Measurements from ENCODE around the gene TNIK. TPM values are rescaled to one million over a fixed set of nuclear protein-coding genes. Genes with fewer than 3 reads are reported as not detected.

Gene TNIK
- total RNA-seq, 1 donor from 2014 or later, result 17.0 TPM

- no peak for DNase-seq (ENCODE audit: low read depth)
- no peak for TF ChIP-seq CTCF (IDR thresholded peaks at IDR 0.05; ENCODE audit: insufficient read depth, low read length, poor library complexity, severe bottlenecking)
- H3K4me3 ChIP-seq (ENCODE audit: low read depth, low read length), result no peak within 1 kb of the TSS
- H3K36me3 ChIP-seq (ENCODE audit: control insufficient read depth, insufficient read depth, low read length), result no peaks in the 10 kb centered on the region
- H3K27me3 ChIP-seq (ENCODE audit: control insufficient read depth, insufficient read depth, low read length), result no peaks in the 10 kb centered on the region
These were observed 433.5 kb downstream of the TNIK start, which contains the start of gene SLC2A2 for GRCh38 chr3:171026597-171027293. TSS of gene SLC2A2 (minus strand) at chr3:171026720. CDS start at chr3:171026670, 50 bp downstream.

- Histone ChIP-seq H3K4me3 (ENCODE audit: low read depth, low read length) (no peak overlapping the region), H3K27me3 (ENCODE audit: control insufficient read depth, insufficient read depth, low read length) (no peaks in the 10 kb centered on the region), H3K36me3 (ENCODE audit: control insufficient read depth, insufficient read depth, low read length) (no peaks in the 10 kb centered on the region)
- no peak for TF ChIP-seq CTCF (IDR thresholded peaks at IDR 0.05; ENCODE audit: insufficient read depth, low read length, poor library complexity, severe bottlenecking)
- no peak for DNase-seq (ENCODE audit: low read depth)
These were observed 436.6 kb downstream of the TNIK start for GRCh38 chr3:171023566-171023965.

GRCh38 chr3:171021377-171021776 is 438.8 kb downstream of the TNIK start:
- Histone ChIP-seq H3K4me3 (ENCODE audit: low read depth, low read length) (no peak overlapping the region), H3K27me3 (ENCODE audit: control insufficient read depth, insufficient read depth, low read length) (no peaks in the 10 kb centered on the region), H3K36me3 (ENCODE audit: control insufficient read depth, insufficient read depth, low read length) (no peaks in the 10 kb centered on the region)
- DNase-seq (ENCODE audit: low read depth), result no peak
- no peak for TF ChIP-seq CTCF (IDR thresholded peaks at IDR 0.05; ENCODE audit: insufficient read depth, low read length, poor library complexity, severe bottlenecking)

- Histone ChIP-seq H3K4me3 (ENCODE audit: low read depth, low read length) (no peak overlapping the region), H3K27me3 (ENCODE audit: control insufficient read depth, insufficient read depth, low read length) (no peaks in the 10 kb centered on the region), H3K36me3 (ENCODE audit: control insufficient read depth, insufficient read depth, low read length) (no peaks in the 10 kb centered on the region)
- peak; percentile 40 for TF ChIP-seq CTCF (IDR thresholded peaks at IDR 0.05; ENCODE audit: insufficient read depth, low read length, poor library complexity, severe bottlenecking)
- DNase-seq (ENCODE audit: low read depth), result no peak
These were observed 441.9 kb downstream of the TNIK start for GRCh38 chr3:171018156-171018935.

GRCh38 chr3:171013822-171014748 is 446.1 kb downstream of the TNIK start:
- Histone ChIP-seq H3K27me3 (ENCODE audit: control insufficient read depth, insufficient read depth, low read length) (no peaks in the 10 kb centered on the region), H3K4me3 (ENCODE audit: low read depth, low read length) (no peak overlapping the region), H3K36me3 (ENCODE audit: control insufficient read depth, insufficient read depth, low read length) (no peaks in the 10 kb centered on the region)
- no peak for DNase-seq (ENCODE audit: low read depth)
- TF ChIP-seq CTCF (IDR thresholded peaks at IDR 0.05; ENCODE audit: insufficient read depth, low read length, poor library complexity, severe bottlenecking), result no peak

All from kidney epithelial cell (primary cell).